ENCODE results near the gene TMEM185B. TPM values are rescaled to one million over a fixed set of nuclear protein-coding genes. Genes with fewer than 3 reads are reported as not detected.
"Not testable (repeated sequence)": the region's sequence is repeated elsewhere in the genome, so short reads cannot be mapped to it uniquely, and the experiment has no call there.

TMEM185B gene
- total RNA-seq, 1 experiment from 2014 or later = 31.5 TPM

- Histone ChIP-seq H3K27me3 (no peaks in the 10 kb centered on the region), H3K36me3 (no peaks in the 10 kb centered on the region), H3K9me3 (no peaks in the 10 kb centered on the region), H3K4me3 (no peak overlapping the region)
- DNase-seq = no peak
Measured at GRCh38 chr2:120240901-120241429, 17.8 kb upstream of the TMEM185B start.

DNA sequence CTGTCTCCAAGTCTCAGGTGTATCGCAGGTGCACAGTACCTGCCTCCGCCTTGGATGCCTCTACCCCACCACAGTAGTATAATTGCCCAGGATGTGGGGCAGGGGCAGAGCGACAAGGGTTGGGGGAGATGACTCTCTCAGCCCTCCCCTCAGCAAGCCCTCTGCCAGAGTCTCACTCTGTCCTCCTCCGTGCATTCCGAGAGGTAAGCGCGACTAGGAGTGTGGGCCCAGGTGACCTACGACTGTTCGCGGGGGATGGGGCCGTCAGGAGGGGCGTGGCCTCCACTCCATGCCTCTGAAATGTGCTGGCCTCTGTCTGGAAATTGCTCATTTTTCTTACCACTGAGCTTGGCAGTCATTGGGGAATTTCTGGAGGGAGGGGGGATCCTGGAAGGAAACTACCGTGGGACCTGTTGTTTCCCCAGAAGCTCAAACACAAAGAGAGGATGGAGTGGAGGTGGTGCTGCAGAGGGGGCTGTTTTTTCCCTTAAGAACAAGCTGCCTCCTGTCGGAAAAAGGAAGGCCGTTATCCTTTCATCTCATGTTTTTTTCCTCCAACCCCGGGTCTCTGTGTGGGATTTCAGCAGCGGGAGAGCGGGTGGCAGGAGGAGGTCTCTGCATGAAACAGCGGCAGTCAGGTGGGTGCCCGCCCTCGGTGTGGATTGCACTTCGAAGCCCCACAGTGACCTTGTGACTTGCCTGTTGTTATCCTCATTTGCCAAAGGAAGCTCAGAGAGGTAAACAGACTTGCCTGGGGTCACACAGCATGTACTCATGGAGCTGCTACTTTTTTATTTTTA lies 16.5 kb upstream of the TMEM185B start:
- Histone ChIP-seq H3K4me3 (no peak overlapping the region), H3K9me3 (no peaks in the 10 kb centered on the region), H3K36me3 (no peaks in the 10 kb centered on the region), H3K27me3 (no peaks in the 10 kb centered on the region)
- DNase-seq = peak; percentile 83

- H3K36me3 ChIP-seq = no peaks in the 10 kb centered on the region
- DNase-seq = peak; percentile 98
- no peaks in the 10 kb centered on the region for H3K9me3 ChIP-seq
- H3K27me3 ChIP-seq = no peaks in the 10 kb centered on the region
- H3K4me3 ChIP-seq = no peak overlapping the region
Measured at GRCh38 chr2:120238728-120239487, 15.7 kb upstream of the TMEM185B start.

GRCh38 chr2:120237491-120237902 lies 14.3 kb upstream of the TMEM185B start:
- no peak overlapping the region for H3K4me3 ChIP-seq
- H3K36me3 ChIP-seq = no peaks in the 10 kb centered on the region
- DNase-seq = peak; percentile 95
- H3K27me3 ChIP-seq = no peaks in the 10 kb centered on the region
- H3K9me3 ChIP-seq = no peaks in the 10 kb centered on the region

DNA sequence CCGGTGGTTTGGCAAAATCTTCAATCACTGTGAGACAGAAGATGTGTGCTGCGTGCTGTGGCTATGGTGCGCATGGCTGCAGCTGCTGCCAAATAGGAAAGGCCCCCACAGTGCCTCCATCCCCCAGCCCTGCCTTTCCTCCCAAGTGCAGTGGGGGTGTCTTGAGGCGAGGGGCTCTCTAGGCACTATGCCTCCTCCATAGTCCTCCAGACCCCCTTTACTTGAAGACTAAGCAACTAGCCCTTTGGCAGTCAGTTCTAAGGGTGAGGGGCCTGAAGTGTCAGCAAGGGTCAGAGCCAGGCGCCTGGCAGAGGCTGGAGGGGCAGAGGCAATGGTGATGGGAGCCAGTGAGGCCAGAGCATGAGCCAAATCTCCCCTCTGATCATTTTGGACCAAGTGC lies 13.6 kb upstream of the TMEM185B start:
- no peak for DNase-seq
- H3K36me3 ChIP-seq = no peaks in the 10 kb centered on the region
- no peaks in the 10 kb centered on the region for H3K9me3 ChIP-seq
- H3K27me3 ChIP-seq = no peaks in the 10 kb centered on the region
- H3K4me3 ChIP-seq = no peak overlapping the region

GRCh38 chr2:120236316-120236715 lies 13.1 kb upstream of the TMEM185B start:
- Histone ChIP-seq H3K4me3 (no peak overlapping the region), H3K27me3 (no peaks in the 10 kb centered on the region), H3K9me3 (no peaks in the 10 kb centered on the region), H3K36me3 (no peaks in the 10 kb centered on the region)
- no peak for DNase-seq

DNA sequence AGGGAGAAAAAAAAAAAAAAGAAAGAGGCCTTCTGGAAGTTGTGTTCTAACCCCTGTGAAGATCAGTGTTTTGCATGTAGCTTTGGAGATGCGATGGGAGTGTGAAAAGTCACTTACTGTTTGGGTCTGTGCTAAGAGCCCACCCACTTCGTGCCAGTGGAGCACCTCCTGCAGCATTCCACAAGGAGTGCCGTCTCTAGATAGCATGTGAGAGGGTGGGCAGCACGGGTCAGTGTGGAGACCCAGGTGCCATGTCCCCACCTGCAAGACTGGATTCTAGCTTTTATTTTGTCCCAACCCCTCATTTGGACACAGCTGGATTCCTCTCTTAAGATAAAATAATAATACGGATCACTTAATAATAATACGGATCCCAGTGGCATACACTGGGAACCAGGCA lies 12.5 kb upstream of the TMEM185B start:
- DNase-seq = no peak
- Histone ChIP-seq H3K4me3 (no peak overlapping the region), H3K9me3 (no peaks in the 10 kb centered on the region)

GRCh38 chr2:120235158-120235557 lies 12.0 kb upstream of the TMEM185B start:
- H3K27me3 ChIP-seq, H3K9me3 ChIP-seq, H3K36me3 ChIP-seq, DNase-seq, H3K4me3 ChIP-seq: not testable (repeated sequence)

More for the DNA sequence above, 12.5 kb upstream of the TMEM185B start:
- Histone ChIP-seq H3K36me3 (no peaks in the 10 kb centered on the region), H3K27me3 (no peaks in the 10 kb centered on the region)

GRCh38 chr2:120233292-120233691 lies 10.1 kb upstream of the TMEM185B start:
- H3K9me3 ChIP-seq = no peaks in the 10 kb centered on the region
- H3K4me3 ChIP-seq = no peak overlapping the region
- H3K27me3 ChIP-seq = no peaks in the 10 kb centered on the region
- no peaks in the 10 kb centered on the region for H3K36me3 ChIP-seq
- no peak for DNase-seq

DNA sequence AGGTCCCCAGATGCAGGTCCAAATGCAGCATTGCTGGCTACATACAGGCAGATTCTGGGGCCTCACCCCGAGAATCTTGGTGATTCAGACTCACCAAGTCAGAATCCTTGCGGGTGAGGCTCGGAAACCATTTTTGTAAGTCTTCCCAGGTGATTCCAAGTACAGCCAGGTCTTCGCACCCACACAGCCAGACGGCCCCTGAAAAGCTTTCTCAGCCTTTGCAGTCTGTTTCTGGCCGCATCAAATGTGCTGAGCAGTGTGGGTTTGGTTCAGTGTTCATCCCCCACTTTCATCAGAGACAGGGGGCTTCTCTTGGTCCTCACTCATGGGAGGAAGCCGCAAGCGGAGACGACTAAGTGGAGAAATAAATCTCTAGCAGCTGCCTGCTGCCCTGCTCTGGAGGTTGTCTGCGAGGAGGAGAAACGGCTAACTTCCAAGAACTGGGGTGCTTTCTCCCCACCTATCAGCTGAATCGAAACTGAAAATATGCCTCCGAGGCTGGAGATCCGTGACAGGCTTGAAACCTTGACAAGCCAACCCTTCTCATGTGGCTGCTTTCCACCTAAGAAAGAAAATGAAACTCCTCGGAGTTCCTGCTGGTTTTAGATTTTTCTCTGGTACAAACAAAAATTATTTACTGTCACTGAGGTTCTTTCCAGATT lies 8.9 kb upstream of the TMEM185B start:
- Histone ChIP-seq H3K4me3 (peak overlapping the region; percentile 33), H3K9me3 (no peaks in the 10 kb centered on the region), H3K36me3 (no peaks in the 10 kb centered on the region), H3K27me3 (no peaks in the 10 kb centered on the region)
- no peak for DNase-seq

- Histone ChIP-seq H3K27me3 (no peaks in the 10 kb centered on the region), H3K9me3 (no peaks in the 10 kb centered on the region), H3K4me3 (no peak overlapping the region), H3K36me3 (no peaks in the 10 kb centered on the region)
- no peak for DNase-seq
Measured at GRCh38 chr2:120231564-120231973, 8.4 kb upstream of the TMEM185B start.

DNA sequence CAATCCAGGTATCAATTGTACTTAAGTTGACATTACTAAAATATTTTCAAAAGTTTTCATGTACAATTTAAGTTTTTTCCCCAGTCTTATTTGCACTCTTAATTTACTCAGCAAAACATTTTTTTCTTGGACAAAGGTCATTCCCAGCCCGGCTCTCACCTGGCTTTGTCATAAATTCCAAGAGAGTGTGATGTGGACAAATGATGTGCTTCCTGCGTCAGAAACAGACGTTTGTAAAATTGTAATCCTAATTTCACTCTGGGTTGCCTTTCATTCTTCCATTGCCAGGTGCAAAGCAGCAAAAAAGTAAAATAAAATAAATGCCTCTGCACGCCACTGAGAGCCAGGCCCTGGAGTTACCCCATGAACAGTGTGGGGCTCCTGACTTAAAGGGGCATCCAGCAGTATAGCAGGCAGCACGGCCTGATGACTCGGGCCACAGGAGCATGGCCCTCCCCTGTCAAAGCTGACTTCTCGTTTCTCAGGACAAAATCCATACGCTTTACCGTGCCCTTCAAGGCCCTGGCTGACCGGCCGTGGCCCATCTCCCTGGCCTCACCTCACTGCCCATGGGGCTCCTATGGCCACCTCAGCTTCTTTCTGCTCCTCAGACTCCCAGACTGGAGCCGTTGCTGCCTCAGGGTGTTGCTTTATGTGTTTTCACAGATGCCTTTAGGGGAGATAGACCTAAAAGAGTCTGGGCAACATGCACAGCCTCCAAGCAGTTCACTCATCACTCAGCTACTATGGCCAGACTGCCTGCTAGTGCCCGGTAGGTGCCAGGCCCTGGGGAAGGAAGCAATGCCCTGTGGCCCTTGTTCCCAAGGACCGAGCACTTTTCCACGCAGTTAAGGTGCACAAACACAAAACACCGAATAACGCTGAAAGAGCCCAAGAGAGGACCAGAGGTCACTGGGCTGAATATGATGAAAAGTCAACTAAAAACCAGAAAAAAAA lies 7.6 kb upstream of the TMEM185B start:
- no peaks in the 10 kb centered on the region for H3K36me3 ChIP-seq
- DNase-seq = no peak
- H3K27me3 ChIP-seq = no peaks in the 10 kb centered on the region
- no peak overlapping the region for H3K4me3 ChIP-seq
- H3K9me3 ChIP-seq = no peaks in the 10 kb centered on the region

DNA sequence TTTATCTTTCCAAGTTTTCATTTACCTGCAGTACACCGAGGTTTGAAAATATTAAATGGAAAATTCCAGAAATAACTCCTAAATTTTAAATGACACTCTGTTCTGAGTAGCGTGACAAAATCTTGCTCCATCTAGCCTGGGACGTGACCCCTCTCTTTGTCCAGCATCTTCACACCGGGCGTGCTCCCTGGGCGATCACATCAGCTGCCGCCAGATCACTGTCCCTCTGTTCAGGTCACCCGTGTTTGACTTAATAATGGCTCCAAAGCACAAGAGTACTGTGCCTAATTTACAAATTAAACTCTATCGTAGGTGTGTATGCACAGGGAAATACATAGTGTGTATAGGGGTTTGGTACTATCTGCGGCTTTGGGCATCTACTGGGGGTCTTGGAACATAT lies 6.1 kb upstream of the TMEM185B start:
- no peak for DNase-seq
- H3K27me3 ChIP-seq = no peaks in the 10 kb centered on the region
- no peak overlapping the region for H3K4me3 ChIP-seq
- H3K9me3 ChIP-seq = no peaks in the 10 kb centered on the region
- no peaks in the 10 kb centered on the region for H3K36me3 ChIP-seq

GRCh38 chr2:120228503-120228902 lies 5.3 kb upstream of the TMEM185B start:
- Histone ChIP-seq H3K27me3 (no peaks in the 10 kb centered on the region), H3K9me3 (no peaks in the 10 kb centered on the region), H3K4me3 (no peak overlapping the region), H3K36me3 (no peaks in the 10 kb centered on the region)
- no peak for DNase-seq

DNA sequence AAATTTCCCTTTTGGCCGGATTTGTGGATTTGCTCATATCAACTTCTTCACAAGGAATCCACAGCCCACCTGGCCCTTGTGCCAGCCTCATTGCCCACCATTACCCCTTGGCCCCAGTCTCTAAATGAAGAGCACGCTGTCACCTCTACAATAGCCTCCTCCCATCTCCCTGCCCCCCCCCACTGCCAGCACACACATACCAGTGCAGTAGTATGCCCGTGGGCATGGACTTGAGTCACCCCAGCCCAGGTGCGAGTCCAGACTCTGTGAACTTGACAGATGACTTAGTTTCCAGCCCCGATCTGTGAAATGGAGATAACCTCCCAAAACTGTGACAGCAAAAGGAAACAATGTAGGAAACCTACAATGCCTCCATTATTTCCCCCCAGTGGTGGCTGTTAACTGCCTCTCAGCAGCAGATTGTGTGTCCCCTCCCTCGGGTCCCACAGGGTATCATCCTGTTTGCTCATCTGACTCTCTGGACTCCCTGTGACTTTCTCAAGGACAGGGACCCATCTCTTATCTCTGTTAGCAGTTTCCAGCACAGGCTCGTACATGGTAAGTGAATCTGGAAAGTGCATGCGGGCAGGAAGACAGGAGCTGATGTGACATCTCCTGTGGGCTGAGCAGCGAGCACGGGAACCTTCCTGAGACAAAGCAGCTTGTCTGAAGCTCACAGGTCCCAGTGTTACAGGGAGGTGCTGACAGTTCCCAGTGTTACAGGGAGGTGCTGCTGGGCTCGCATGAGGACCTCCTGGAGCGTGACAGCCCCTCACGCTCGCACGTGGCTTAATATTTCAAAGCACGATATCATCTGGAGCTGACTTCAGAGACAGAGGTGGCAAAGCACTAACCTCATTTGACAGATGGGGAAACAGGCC lies 4.2 kb upstream of the TMEM185B start:
- Histone ChIP-seq H3K36me3 (peaks cover 4% of the 10 kb centered on the region), H3K27me3 (no peaks in the 10 kb centered on the region), H3K4me3 (no peak overlapping the region), H3K9me3 (no peaks in the 10 kb centered on the region)
- no peak for DNase-seq
